K562 (cell line): ENCODE data around the gene MTPN. TPM values are rescaled to one million over a fixed set of nuclear protein-coding genes. Genes with fewer than 3 reads are reported as not detected.
A peak's percentile ranks its signal among the peaks of the same experiment; 100 is the strongest.

Experiments used
- ARNT ChIP-seq, 2 experiments: fragments of 450-650 bp; IDR thresholded peaks; 2 replicates each; pipeline ENCODE4 v1.6.1; 2016; ENCODE audit warnings: mild to moderate bottlenecking in 1 of 2
- BACH1 ChIP-seq: fragments of 200-800 bp; sonication (Bioruptor generic); IDR thresholded peaks from 2 replicates; pipeline ENCODE4 v1.6.1; 2016; ENCODE audit warnings: missing genetic modification characterization, missing compliant biosample characterization
- BCOR ChIP-seq: fragments of 450-650 bp; IDR thresholded peaks from 2 replicates; pipeline ENCODE4 v1.6.1; 2016
- ELF1 ChIP-seq: fragments of 200-800 bp; sonication (Bioruptor generic); IDR thresholded peaks from 2 replicates; pipeline ENCODE4 v1.6.1; 2016; ENCODE audit warnings: missing genetic modification characterization, missing compliant biosample characterization
- FOSL1 ChIP-seq: fragments of 200-800 bp; sonication (Bioruptor generic); conservative IDR thresholded peaks from 2 replicates; pipeline ENCODE4 v1.6.1; 2016; ENCODE audit warnings: missing genetic modification characterization, missing compliant biosample characterization
- GATAD2B ChIP-seq: fragments of 450-650 bp; IDR thresholded peaks from 2 replicates; pipeline ENCODE4 v1.6.1; 2017; ENCODE audit warnings: mild to moderate bottlenecking, borderline replicate concordance
- MEIS2 ChIP-seq: fragments of 450-650 bp; IDR thresholded peaks from 2 replicates; pipeline ENCODE4 v1.6.1; 2014; ENCODE audit warnings: mild to moderate bottlenecking; ENCODE audit not compliant: partially characterized antibody
- PHTF2 ChIP-seq: fragments of 250-450 bp; sonication (Bioruptor Pico); IDR thresholded peaks from 2 replicates; pipeline ENCODE4 v1.5.0; 2021; ENCODE audit warnings: mild to moderate bottlenecking
- SAFB2 ChIP-seq: fragments of 200-400 bp; formaldehyde crosslinking; IDR thresholded peaks from 2 replicates; pipeline ENCODE4 v1.6.1; 2018; ENCODE audit warnings: borderline replicate concordance, low read length, low read depth, moderate library complexity; ENCODE audit not compliant: severe bottlenecking
- SOX6 ChIP-seq: fragments of 450-650 bp; IDR thresholded peaks from 2 replicates; pipeline ENCODE4 v1.6.1; 2014; ENCODE audit warnings: mild to moderate bottlenecking
- TARDBP ChIP-seq: fragments of 450-650 bp; IDR thresholded peaks from 2 replicates; pipeline ENCODE4 v1.6.1; 2016
- TBP ChIP-seq: optimal IDR thresholded peaks from 2 replicates; pipeline ENCODE3; 2011; ENCODE audit warnings: low read depth, low read length, improper control_type of control experiment
- TEAD1 ChIP-seq, 2 experiments: fragments of 450-650 bp in 1 of 2; sonication (generic) in 1 of 2; formaldehyde crosslinking; IDR thresholded peaks; 2 replicates each; pipeline versions ENCODE4 v1.4.0 to v1.8.0; 2020 to 2022; ENCODE audit warnings: mild to moderate bottlenecking in 2 of 2, missing genetic modification reagents in 1 of 2
- ZNF384 ChIP-seq: IDR thresholded peaks from 2 replicates; pipeline ENCODE4 v1.6.1; 2012; ENCODE audit warnings: low read depth, low read length, improper control_type of control experiment
- ZNF431 ChIP-seq: sonication (generic); formaldehyde crosslinking; IDR thresholded peaks from 2 replicates; pipeline ENCODE4 v1.8.0; 2022; ENCODE audit warnings: mild to moderate bottlenecking, missing genetic modification reagents
- polyA plus RNA-seq, 8 experiments: library from polyadenylated mRNA; depleted of rRNA in 4 of 8; stranded (reverse) in 5 of 8; unstranded in 3 of 8; fragments of >200 nt; fragmentation: Nextera tagmentation in 2 of 8; fragmentation: Illumina TruSeq in 1 of 8; extraction: Ambion mirVana in 2 of 8; extraction: Trizol in 1 of 8; gene quantifications; 2 replicates each; pipeline versions ENCODE4 v1.2.1 to v1.2.3, GENCODE V29; 2011 to 2014; ENCODE audit warnings: inconsistent platforms in 1 of 8, missing spikeins in 1 of 8
- total RNA-seq, 7 experiments: library from RNA; depleted of rRNA in 6 of 7; stranded (reverse); fragments of >200 nt in 6 of 7; fragmentation: Illumina TruSeq in 2 of 7; extraction: Trizol in 2 of 7; gene quantifications; 2 replicates each; pipeline versions ENCODE4 v1.2.1 to v1.2.3, GENCODE V29; 2011 to 2021; ENCODE audit warnings: low replicate concordance in 1 of 7
- TF ChIP-seq, protein P1 (sequence below): sonication (generic); formaldehyde crosslinking; IDR thresholded peaks from 2 replicates; pipeline ENCODE4 v1.8.0; 2022; ENCODE audit warnings: mild to moderate bottlenecking, missing genetic modification reagents
- TF ChIP-seq, protein P2 (sequence below), 2 experiments: fragments of 450-650 bp; IDR thresholded peaks; 2 replicates each; pipeline ENCODE4 v1.6.1; 2016
- TF ChIP-seq, protein P3 (sequence below), 2 experiments: fragments of 450-650 bp in 1 of 2; sonication (generic) in 1 of 2; formaldehyde crosslinking in 1 of 2; IDR thresholded peaks in 1 of 2; conservative IDR thresholded peaks in 1 of 2; 2 replicates each; pipeline versions ENCODE4 v1.6.1 to v1.8.1; 2016 to 2023; ENCODE audit warnings: mild to moderate bottlenecking in 2 of 2, moderate library complexity in 2 of 2, inconsistent platforms in 1 of 2, missing genetic modification reagents in 1 of 2
- TF ChIP-seq, protein P4 (sequence below): fragments of 450-650 bp; formaldehyde crosslinking; IDR thresholded peaks from 2 replicates; pipeline ENCODE4 v1.4.0; 2020; ENCODE audit warnings: mild to moderate bottlenecking, moderate library complexity

Gene MTPN
- total and polyA plus RNA-seq, 9 of the 15 experiments (the other 6 are each of a cell fraction or from before 2014, with no cell fraction given) = 68.5 to 261 (median 156) TPM

DNA sequence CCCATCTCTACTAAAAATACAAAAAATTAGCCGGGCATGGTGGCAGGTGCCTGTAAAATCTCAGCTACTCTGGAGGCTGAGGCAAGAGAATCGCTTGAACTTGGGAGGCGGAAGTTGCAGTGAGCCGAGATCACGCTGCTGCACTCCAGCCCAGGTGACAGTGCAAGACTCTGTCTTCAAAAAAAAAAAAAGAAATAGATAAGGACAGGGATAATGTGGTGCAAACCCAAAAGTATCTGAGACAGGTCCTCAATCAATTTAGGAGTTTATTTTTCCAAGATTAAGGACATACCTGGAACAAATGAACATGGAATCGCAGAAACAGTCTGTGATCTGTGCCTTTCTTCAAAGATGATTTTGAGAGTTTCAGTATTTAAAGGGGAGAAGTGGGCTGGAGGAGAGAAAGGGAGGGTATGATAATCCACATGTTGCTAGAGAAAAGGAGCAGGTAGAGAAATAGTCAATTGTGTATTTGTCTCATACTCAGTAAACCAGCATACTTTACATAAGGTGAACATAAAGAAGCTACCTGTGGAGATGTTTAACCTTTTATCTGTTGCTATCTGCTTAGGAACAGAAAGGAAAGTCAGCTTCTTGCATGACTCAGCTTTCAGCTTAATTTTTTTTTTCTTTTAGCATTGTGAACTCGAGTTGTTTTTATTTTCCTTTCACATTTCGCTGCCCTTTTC is 4.9 kb upstream of the MTPN start (continued):
- TF ChIP-seq TEAD1 (CRISPR knock-in tag; IDR thresholded peaks at IDR 0.05) = 0 out of 4 replicates have a peak, but pooled peaks of 1 of the 2 experiments have one; percentile 6
- peak; percentile 76; the same call in 1 of the 2 replicates for TF ChIP-seq BACH1 (tag)
- peak; percentile 47 for TF ChIP-seq ELF1
- TF ChIP-seq, protein P1, sequence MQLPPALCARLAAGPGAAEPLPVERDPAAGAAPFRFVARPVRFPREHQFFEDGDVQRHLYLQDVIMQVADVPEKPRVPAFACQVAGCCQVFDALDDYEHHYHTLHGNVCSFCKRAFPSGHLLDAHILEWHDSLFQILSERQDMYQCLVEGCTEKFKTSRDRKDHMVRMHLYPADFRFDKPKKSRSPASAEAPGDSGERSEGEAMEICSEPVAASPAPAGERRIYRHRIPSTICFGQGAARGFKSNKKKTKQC (CRISPR knock-in tag) = no peak
- TF ChIP-seq MEIS2 = peak; percentile 40
- TF ChIP-seq FOSL1 (tag) = peak; percentile 60
- peak; percentile 41; the same call in 1 of the 2 replicates for TF ChIP-seq BCOR
- peak; percentile 85 for TF ChIP-seq GATAD2B
- TF ChIP-seq ARNT (IDR thresholded peaks at IDR 0.05) = peak in 1 of 2 experiments; percentile 25; a peak in 2 of 4 replicates
- TF ChIP-seq, protein P2, sequence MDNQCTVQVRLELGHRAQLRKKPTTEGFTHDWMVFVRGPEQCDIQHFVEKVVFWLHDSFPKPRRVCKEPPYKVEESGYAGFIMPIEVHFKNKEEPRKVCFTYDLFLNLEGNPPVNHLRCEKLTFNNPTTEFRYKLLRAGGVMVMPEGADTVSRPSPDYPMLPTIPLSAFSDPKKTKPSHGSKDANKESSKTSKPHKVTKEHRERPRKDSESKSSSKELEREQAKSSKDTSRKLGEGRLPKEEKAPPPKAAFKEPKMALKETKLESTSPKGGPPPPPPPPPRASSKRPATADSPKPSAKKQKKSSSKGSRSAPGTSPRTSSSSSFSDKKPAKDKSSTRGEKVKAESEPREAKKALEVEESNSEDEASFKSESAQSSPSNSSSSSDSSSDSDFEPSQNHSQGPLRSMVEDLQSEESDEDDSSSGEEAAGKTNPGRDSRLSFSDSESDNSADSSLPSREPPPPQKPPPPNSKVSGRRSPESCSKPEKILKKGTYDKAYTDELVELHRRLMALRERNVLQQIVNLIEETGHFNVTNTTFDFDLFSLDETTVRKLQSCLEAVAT (IDR thresholded peaks at IDR 0.05) = peak; percentile 7 to 76; a peak in 2 of 4 replicates
- no peak for TF ChIP-seq TBP
- TF ChIP-seq, protein P3, sequence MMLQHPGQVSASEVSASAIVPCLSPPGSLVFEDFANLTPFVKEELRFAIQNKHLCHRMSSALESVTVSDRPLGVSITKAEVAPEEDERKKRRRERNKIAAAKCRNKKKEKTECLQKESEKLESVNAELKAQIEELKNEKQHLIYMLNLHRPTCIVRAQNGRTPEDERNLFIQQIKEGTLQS (IDR thresholded peaks at IDR 0.05) = peak; percentile 66
- TF ChIP-seq, protein P3 (CRISPR knock-in tag; conservative IDR thresholded peaks at IDR 0.05) = no peak
- peak; percentile 72; the same call in 1 of the 2 replicates for TF ChIP-seq ZNF431
- TF ChIP-seq SAFB2 = no peak
- TF ChIP-seq TARDBP = no peak
- TF ChIP-seq, protein P4, sequence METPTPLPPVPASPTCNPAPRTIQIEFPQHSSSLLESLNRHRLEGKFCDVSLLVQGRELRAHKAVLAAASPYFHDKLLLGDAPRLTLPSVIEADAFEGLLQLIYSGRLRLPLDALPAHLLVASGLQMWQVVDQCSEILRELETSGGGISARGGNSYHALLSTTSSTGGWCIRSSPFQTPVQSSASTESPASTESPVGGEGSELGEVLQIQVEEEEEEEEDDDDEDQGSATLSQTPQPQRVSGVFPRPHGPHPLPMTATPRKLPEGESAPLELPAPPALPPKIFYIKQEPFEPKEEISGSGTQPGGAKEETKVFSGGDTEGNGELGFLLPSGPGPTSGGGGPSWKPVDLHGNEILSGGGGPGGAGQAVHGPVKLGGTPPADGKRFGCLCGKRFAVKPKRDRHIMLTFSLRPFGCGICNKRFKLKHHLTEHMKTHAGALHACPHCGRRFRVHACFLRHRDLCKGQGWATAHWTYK (CRISPR knock-in tag) = no peak
- TF ChIP-seq ZNF384 = peak; percentile 93
- no peak for TF ChIP-seq PHTF2 (CRISPR knock-in tag)
- TF ChIP-seq SOX6 = peak; percentile 66; the same call in 1 of the 2 replicates
